NCI-H2081 (cell line): ENCODE results near the gene FAR1.

Experiments
- DNase-seq, 2 experiments: peaks; one replicate each; lab custom pipeline; 2025; lab: John Stamatoyannopoulos, UW

Gene FAR1

GRCh38 chr11:13777341-13777985 is 109.0 kb downstream of the FAR1 start:
- DNase-seq, result no peak

GRCh38 chr11:13778345-13778744 is 109.9 kb downstream of the FAR1 start:
- DNase-seq, result no peak

DNA sequence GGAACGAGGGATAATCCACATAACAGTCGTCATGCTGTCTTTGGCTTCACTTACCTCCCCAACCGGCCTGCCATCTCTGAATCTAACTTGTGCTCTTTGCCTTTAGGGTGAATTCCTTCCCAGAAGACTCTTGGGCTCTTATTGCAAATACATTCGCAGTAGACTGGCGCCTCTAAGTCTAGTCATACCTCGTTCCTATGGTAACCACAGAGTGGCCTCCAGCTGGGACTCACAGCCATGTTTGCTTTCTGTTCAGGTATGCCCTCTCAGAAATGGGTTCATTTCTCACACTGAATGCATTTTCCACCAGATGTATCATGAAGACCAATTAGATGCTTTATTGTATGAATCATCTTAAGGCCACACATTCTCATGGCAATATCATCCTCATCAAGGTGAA is 112.7 kb downstream of the FAR1 start:
- DNase-seq, result peak in 1 of 2 experiments; percentile 22
